ENCODE results near the gene BRI3. TPM values are rescaled to one million over a fixed set of nuclear protein-coding genes. Genes with fewer than 3 reads are reported as not detected.

Gene BRI3
- total and polyA plus RNA-seq, 2 of the 13 experiments (the other 11 are each of a cell fraction or from before 2014, with no cell fraction given), result 54.0 to 103 TPM

- no peak for TF ChIP-seq HNF1A (IDR thresholded peaks at IDR 0.05; ENCODE audit: low read depth)
- no peak for TF ChIP-seq HNF1A (CRISPR knock-in tag; IDR thresholded peaks at IDR 0.05; ENCODE audit: borderline replicate concordance)
- TF ChIP-seq ZNF670 (CRISPR knock-in tag; IDR thresholded peaks at IDR 0.05; ENCODE audit: borderline replicate concordance), result no peak
- TF ChIP-seq ZKSCAN8 (CRISPR knock-in tag; IDR thresholded peaks at IDR 0.05; ENCODE audit: borderline replicate concordance), result no peak
- no peak for TF ChIP-seq SALL1 (CRISPR knock-in tag; IDR thresholded peaks at IDR 0.05)
- no peak for TF ChIP-seq MXD4 (CRISPR knock-in tag; IDR thresholded peaks at IDR 0.05)
- TF ChIP-seq MEIS1 (CRISPR knock-in tag; IDR thresholded peaks at IDR 0.05; ENCODE audit: borderline replicate concordance), result no peak
- TF ChIP-seq RAD51 (IDR thresholded peaks at IDR 0.05; ENCODE audit: borderline replicate concordance), result no peak
- TF ChIP-seq PBX2 (CRISPR knock-in tag; IDR thresholded peaks at IDR 0.05), result no peak
- no peak for TF ChIP-seq ZNF543 (CRISPR knock-in tag; IDR thresholded peaks at IDR 0.05)
- no peak for TF ChIP-seq MEIS2 (CRISPR knock-in tag; IDR thresholded peaks at IDR 0.05)
- no peak for TF ChIP-seq PAX8 (CRISPR knock-in tag; IDR thresholded peaks at IDR 0.05; ENCODE audit: borderline replicate concordance)
- TF ChIP-seq ZNF329 (CRISPR knock-in tag; IDR thresholded peaks at IDR 0.05; ENCODE audit: low read depth), result no peak
- TF ChIP-seq THAP9 (CRISPR knock-in tag; IDR thresholded peaks at IDR 0.05; ENCODE audit: borderline replicate concordance), result no peak
- no peak for TF ChIP-seq ZNF710 (CRISPR knock-in tag; IDR thresholded peaks at IDR 0.05; ENCODE audit: borderline replicate concordance)
- no peak for TF ChIP-seq BRD4 (CRISPR knock-in tag; IDR thresholded peaks at IDR 0.05)
- TF ChIP-seq RARA (CRISPR knock-in tag; IDR thresholded peaks at IDR 0.05), result 0 out of 2 replicates have a peak, but pooled peaks have one; percentile 16
- TF ChIP-seq GABPA (IDR thresholded peaks at IDR 0.05; ENCODE audit: low read depth, low read length), result peak; percentile 50
- TF ChIP-seq GABPA (CRISPR knock-in tag; IDR thresholded peaks at IDR 0.05; ENCODE audit: low read depth), result peak; percentile 89
- no peak for TF ChIP-seq ZNF33B (CRISPR knock-in tag; IDR thresholded peaks at IDR 0.05)
- no peak for TF ChIP-seq KAT2B (IDR thresholded peaks at IDR 0.05; ENCODE audit: borderline replicate concordance, low read depth, low read length)
- no peak for TF ChIP-seq TARDBP (CRISPR knock-in tag; IDR thresholded peaks at IDR 0.05)
- TF ChIP-seq NFIB (CRISPR knock-in tag; IDR thresholded peaks at IDR 0.05; ENCODE audit: borderline replicate concordance), result no peak
These were observed 30.7 kb upstream of the BRI3 start (continued) for GRCh38 chr7:98250789-98251188.
